ENCODE data around the gene ROR1.

ROR1 gene

GRCh38 chr1:63731117-63732043, 42.4 kb upstream of the ROR1 start:
- no peaks in the 10 kb centered on the region for H3K9me3 ChIP-seq
- H3K4me1 ChIP-seq = no peaks in the 10 kb centered on the region; the same call in 1 of the 2 replicates
- H3K4me3 ChIP-seq (ENCODE audit: low read depth, low read length) = no peak overlapping the region
- H3K27me3 ChIP-seq = no peaks in the 10 kb centered on the region
- no peak for TF ChIP-seq CTCF (IDR thresholded peaks at IDR 0.05; ENCODE audit: low read depth, low read length)
- no peaks in the 10 kb centered on the region for H3K36me3 ChIP-seq
- DNase-seq = no peak

- no peaks in the 10 kb centered on the region for H3K9me3 ChIP-seq
- no peaks in the 10 kb centered on the region for H3K36me3 ChIP-seq
- no peaks in the 10 kb centered on the region for H3K27me3 ChIP-seq
- H3K4me1 ChIP-seq = no peaks in the 10 kb centered on the region; the same call in 1 of the 2 replicates
- no peak for DNase-seq
- TF ChIP-seq CTCF (IDR thresholded peaks at IDR 0.05; ENCODE audit: low read depth, low read length) = no peak
- no peak overlapping the region for H3K4me3 ChIP-seq (ENCODE audit: low read depth, low read length)
These were observed 41.2 kb upstream of the ROR1 start for GRCh38 chr1:63732666-63733065.

- no peaks in the 10 kb centered on the region for H3K9me3 ChIP-seq
- no peaks in the 10 kb centered on the region for H3K27me3 ChIP-seq
- DNase-seq = no peak
- H3K36me3 ChIP-seq = no peaks in the 10 kb centered on the region
- no peaks in the 10 kb centered on the region for H3K4me1 ChIP-seq
- TF ChIP-seq CTCF (IDR thresholded peaks at IDR 0.05; ENCODE audit: low read depth, low read length) = no peak
- no peak overlapping the region for H3K4me3 ChIP-seq (ENCODE audit: low read depth, low read length)
These were observed 35.0 kb upstream of the ROR1 start for GRCh38 chr1:63738772-63739171.

- Histone ChIP-seq H3K4me3 (ENCODE audit: low read depth, low read length) (no peak overlapping the region), H3K4me1 (no peaks in the 10 kb centered on the region), H3K9me3 (no peaks in the 10 kb centered on the region), H3K27me3 (no peaks in the 10 kb centered on the region), H3K36me3 (no peaks in the 10 kb centered on the region)
- no peak for DNase-seq
- no peak for TF ChIP-seq CTCF (IDR thresholded peaks at IDR 0.05; ENCODE audit: low read depth, low read length)
These were observed 34.4 kb upstream of the ROR1 start for GRCh38 chr1:63739452-63739851.

- Histone ChIP-seq H3K9me3 (no peaks in the 10 kb centered on the region), H3K4me1 (no peaks in the 10 kb centered on the region), H3K36me3 (no peaks in the 10 kb centered on the region), H3K4me3 (ENCODE audit: low read depth, low read length) (no peak overlapping the region), H3K27me3 (no peaks in the 10 kb centered on the region)
- DNase-seq = no peak
- no peak for TF ChIP-seq CTCF (IDR thresholded peaks at IDR 0.05; ENCODE audit: low read depth, low read length)
These were observed 33.4 kb upstream of the ROR1 start for GRCh38 chr1:63740432-63740831.

GRCh38 chr1:63742526-63742925, 31.3 kb upstream of the ROR1 start:
- no peaks in the 10 kb centered on the region for H3K9me3 ChIP-seq
- TF ChIP-seq CTCF (IDR thresholded peaks at IDR 0.05; ENCODE audit: low read depth, low read length) = no peak

More at GRCh38 chr1:63742526-63742925, 31.3 kb upstream of the ROR1 start:
- Histone ChIP-seq H3K27me3 (no peaks in the 10 kb centered on the region), H3K4me3 (ENCODE audit: low read depth, low read length) (no peak overlapping the region), H3K4me1 (no peaks in the 10 kb centered on the region), H3K36me3 (no peaks in the 10 kb centered on the region)
- no peak for DNase-seq
